AG04449 (cell line): Measurements from ENCODE around the gene C10orf95.

Experiments used
- CTCF ChIA-PET: fragments of 350-600 bp; formaldehyde crosslinking; extraction: SDS; loops from one replicate; lab custom pipeline; 2021; ENCODE audit warnings: antibody characterized with exemption; lab: Yijun Ruan, JAX
- POLR2A ChIA-PET: fragments of 400-600, 350-600 bp; formaldehyde crosslinking; extraction: SDS; loops from one replicate; lab custom pipeline; 2020; ENCODE audit warnings: antibody characterized with exemption, inconsistent platforms; lab: Yijun Ruan, JAX
- DNase-seq: peaks from one replicate; pipeline ENCODE4 v3.0.0-alpha.2; 2010; ENCODE audit warnings: low read depth, low spot score
- H3K4me3 ChIP-seq: 2 replicates; pipeline ENCODE4 v1.5.1; 2011; ENCODE audit warnings: low read depth, mild to moderate bottlenecking, control low read depth, low read length
- CTCF ChIP-seq: IDR thresholded peaks from one replicate; pipeline ENCODE4 v1.5.1; 2011; ENCODE audit warnings: mild to moderate bottlenecking, moderate library complexity, low read length, control low read depth, inconsistent platforms; ENCODE audit not compliant: insufficient read depth; ENCODE audit errors: missing control alignments

The C10orf95 gene

GRCh38 chr10:102405632-102406031 lies 45.7 kb downstream of the C10orf95 start:
- POLR2A ChIA-PET = interaction anchor here (1.2 kb wide), 1 partner anchor 15 kb away, joined by 5 read pairs; the partner anchor contains the start of gene FBXL15

GRCh38 chr10:102405108-102405571 lies 46.2 kb downstream of the C10orf95 start:
- CTCF ChIA-PET = interaction anchor here (0.9 to 16.2 kb wide), 12 partner anchors 9 to 236 kb away, joined by 3 to 407 read pairs (median 6); partner anchors contain the start of genes ELOVL3 and NFKB2
- H3K4me3 ChIP-seq = no peak overlapping the region
- POLR2A ChIA-PET = interaction anchor here (1.2 to 1.4 kb wide), 2 partner anchors 16 to 19 kb away, joined by 3 to 5 read pairs; partner anchors contain the start of gene FBXL15
- TF ChIP-seq CTCF = no peak
- no peak for DNase-seq

More at GRCh38 chr10:102405632-102406031, 45.7 kb downstream of the C10orf95 start:
- TF ChIP-seq CTCF = no peak
- DNase-seq = no peak
- no peak overlapping the region for H3K4me3 ChIP-seq
- CTCF ChIA-PET = interaction anchor here (0.7 to 16.2 kb wide), 9 partner anchors 8 to 236 kb away, joined by 4 to 407 read pairs (median 8); partner anchors contain the start of genes ELOVL3, FBXL15 and NFKB2

GRCh38 chr10:102404361-102405107 lies 46.8 kb downstream of the C10orf95 start:
- ChIA-PET CTCF (interaction anchor here (0.5 to 16.2 kb wide), 17 partner anchors 7 to 235 kb away, joined by 3 to 407 read pairs (median 6); partner anchors contain the start of genes ELOVL3, FBXL15 and NFKB2), POLR2A (interaction anchor here (1.2 to 1.4 kb wide), 2 partner anchors 17 to 19 kb away, joined by 3 to 5 read pairs; partner anchors contain the start of gene FBXL15)
- no peak for DNase-seq
- no peak for TF ChIP-seq CTCF
- H3K4me3 ChIP-seq = no peak overlapping the region

- no peak for TF ChIP-seq CTCF
- CTCF ChIA-PET = interaction anchor here (0.6 to 16.2 kb wide), 20 partner anchors 9 to 246 kb away, joined by 3 to 407 read pairs (median 4); partner anchors contain the start of genes ELOVL3, FBXL15 and NFKB2
- POLR2A ChIA-PET = no interaction called here
- DNase-seq = no peak
- no peak overlapping the region for H3K4me3 ChIP-seq
Measured at GRCh38 chr10:102403115-102403514, 48.2 kb downstream of the C10orf95 start.

- DNase-seq = no peak
- no peak overlapping the region for H3K4me3 ChIP-seq
- TF ChIP-seq CTCF = no peak
- ChIA-PET CTCF (interaction anchor here (1.0 to 16.2 kb wide), 16 partner anchors 9 to 234 kb away, joined by 3 to 407 read pairs (median 6); partner anchors contain the start of genes ELOVL3, FBXL15 and PSD), POLR2A (no interaction called here)
Measured at GRCh38 chr10:102402512-102402896, 48.8 kb downstream of the C10orf95 start.
